Keratinocyte (primary cell): ENCODE results near the gene ZFR2. TPM values are rescaled to one million over a fixed set of nuclear protein-coding genes. Genes with fewer than 3 reads are reported as not detected.

Experiments used
- DNase-seq: peaks from one replicate; pipeline ENCODE4 v3.0.0-alpha.2; 2011; ENCODE audit warnings: low read depth, missing footprints, low spot score
- FAIRE-seq: peaks from 2 replicates; lab custom pipeline; 2011; peaks lifted over from hg19 to GRCh38; lab: Jason Lieb, UNC
- H2AFZ ChIP-seq: 2 replicates; pipeline ENCODE4 v1.6.0; 2012; ENCODE audit warnings: low read length, control low read depth, inconsistent platforms; ENCODE audit not compliant: control insufficient read depth
- H3K27ac ChIP-seq: 2 replicates; pipeline ENCODE4 v1.5.1; 2011; ENCODE audit warnings: low read length; ENCODE audit not compliant: control insufficient read depth, insufficient read depth
- H3K27me3 ChIP-seq: 3 replicates; pipeline ENCODE4 v1.6.0; 2011; ENCODE audit warnings: low read length; ENCODE audit not compliant: control insufficient read depth, insufficient read depth; ENCODE audit errors: extremely low read depth
- H3K36me3 ChIP-seq, 2 experiments: 2 replicates in 1 of 2; 3 replicates in 1 of 2; pipeline ENCODE4 v1.5.1; 2011; ENCODE audit warnings: low read length in 2 of 2, mild to moderate bottlenecking in 1 of 2; ENCODE audit not compliant: control insufficient read depth in 2 of 2, insufficient read depth in 2 of 2; ENCODE audit errors: extremely low read depth in 1 of 2
- H3K4me1 ChIP-seq: 3 replicates; pipeline ENCODE4 v1.5.1; 2011; ENCODE audit warnings: low read length; ENCODE audit not compliant: control insufficient read depth, insufficient read depth; ENCODE audit errors: extremely low read depth
- H3K4me2 ChIP-seq: 3 replicates; pipeline ENCODE4 v1.6.0; 2011; ENCODE audit warnings: low read depth, low read length; ENCODE audit not compliant: control insufficient read depth, insufficient read depth; ENCODE audit errors: extremely low read depth
- H3K4me3 ChIP-seq, 3 experiments: fragments of 200-600 bp in 1 of 3; sonication (generic) in 1 of 3; 2 replicates in 2 of 3; 3 replicates in 1 of 3; pipeline ENCODE4 v1.5.1; 2011 to 2016; ENCODE audit warnings: low read length in 3 of 3, mild to moderate bottlenecking in 3 of 3, control low read depth in 2 of 3, inconsistent platforms in 1 of 3, low read depth in 1 of 3, mixed read lengths in 1 of 3, mixed run types in 1 of 3, moderate library complexity in 1 of 3; ENCODE audit not compliant: control insufficient read depth in 2 of 3, insufficient read depth in 2 of 3; ENCODE audit errors: extremely low read depth in 1 of 3
- H3K79me2 ChIP-seq: 2 replicates; pipeline ENCODE4 v1.6.0; 2012; ENCODE audit warnings: low read length; ENCODE audit not compliant: control insufficient read depth, insufficient read depth
- H3K9ac ChIP-seq: 3 replicates; pipeline ENCODE4 v1.6.0; 2011; ENCODE audit warnings: low read length; ENCODE audit not compliant: control insufficient read depth, insufficient read depth; ENCODE audit errors: extremely low read depth
- H3K9me1 ChIP-seq: 3 replicates; pipeline ENCODE4 v1.6.0; 2011; ENCODE audit warnings: low read length; ENCODE audit not compliant: control insufficient read depth, insufficient read depth; ENCODE audit errors: extremely low read depth
- H3K9me3 ChIP-seq: 2 replicates; pipeline ENCODE4 v1.5.1; 2012; ENCODE audit warnings: low read depth, low read length; ENCODE audit not compliant: control insufficient read depth
- H4K20me1 ChIP-seq: 3 replicates; pipeline ENCODE4 v1.6.0; 2011; ENCODE audit warnings: low read length; ENCODE audit not compliant: control insufficient read depth, insufficient read depth; ENCODE audit errors: extremely low read depth
- EZH2 ChIP-seq: IDR thresholded peaks from one replicate; pipeline ENCODE4 v1.6.1; 2012; ENCODE audit warnings: inconsistent platforms, mild to moderate bottlenecking, low read length, moderate library complexity
- dilution Hi-C: fragments of 300-500 bp; cut with MboI; formaldehyde crosslinking; loops from one replicate; pipeline ENCODE4 v1.7.0; 2020; ENCODE audit warnings: low sequenced_read_pairs; ENCODE audit not compliant: extremely low pct_ligation_motif_present
- polyA plus RNA-seq, 5 experiments: library from polyadenylated mRNA; depleted of rRNA in 3 of 5; stranded (reverse) in 3 of 5; stranded (forward) in 1 of 5; unstranded in 1 of 5; fragments of >200 nt; gene quantifications; 1 replicate in 1 of 5; 2 replicates in 3 of 5; 3 replicates in 1 of 5; pipeline versions ENCODE4 v1.2.1 to v1.2.3, GENCODE V29; 2011 to 2012; ENCODE audit warnings: missing spikeins in 2 of 5, low read depth in 1 of 5, low replicate concordance in 1 of 5
- TF ChIP-seq, protein P1 (sequence below), 3 experiments: IDR thresholded peaks in 1 of 3; conservative IDR thresholded peaks in 1 of 3; optimal IDR thresholded peaks in 1 of 3; 2 replicates in 2 of 3; 3 replicates in 1 of 3; pipeline versions ENCODE3 to v1.5.1; 2011; ENCODE audit warnings: low read length in 3 of 3, mild to moderate bottlenecking in 3 of 3, moderate library complexity in 2 of 3, control low read depth in 1 of 3, inconsistent platforms in 1 of 3; ENCODE audit not compliant: insufficient read depth in 2 of 3; ENCODE audit errors: extremely low read depth in 1 of 3

The ZFR2 gene
- polyA plus RNA-seq, 1 donor (not counting 4 experiments of a cell fraction or from before 2014, with no cell fraction given), result not detected

DNA sequence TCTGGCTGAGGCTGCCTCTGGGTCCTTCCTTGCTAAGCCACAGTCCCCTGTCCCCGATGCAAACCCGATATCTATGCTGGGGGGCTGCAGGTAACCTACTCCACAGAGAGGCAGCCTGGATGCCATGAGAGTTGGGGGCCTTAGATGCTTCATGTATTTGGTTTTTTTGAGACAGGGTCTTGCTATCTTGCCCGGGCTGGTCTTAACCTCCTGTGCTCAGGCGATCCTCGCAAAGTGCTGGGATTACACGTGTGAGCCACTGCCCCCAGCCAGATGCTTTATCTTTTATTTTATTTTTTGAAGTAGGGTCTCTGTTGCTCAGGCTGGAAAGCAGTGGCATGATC, 13.2 kb upstream of the ZFR2 start:
- dilution Hi-C loops, result no loop called here
- peaks cover 39% of the 10 kb centered on the region for H3K27me3 ChIP-seq

DNA sequence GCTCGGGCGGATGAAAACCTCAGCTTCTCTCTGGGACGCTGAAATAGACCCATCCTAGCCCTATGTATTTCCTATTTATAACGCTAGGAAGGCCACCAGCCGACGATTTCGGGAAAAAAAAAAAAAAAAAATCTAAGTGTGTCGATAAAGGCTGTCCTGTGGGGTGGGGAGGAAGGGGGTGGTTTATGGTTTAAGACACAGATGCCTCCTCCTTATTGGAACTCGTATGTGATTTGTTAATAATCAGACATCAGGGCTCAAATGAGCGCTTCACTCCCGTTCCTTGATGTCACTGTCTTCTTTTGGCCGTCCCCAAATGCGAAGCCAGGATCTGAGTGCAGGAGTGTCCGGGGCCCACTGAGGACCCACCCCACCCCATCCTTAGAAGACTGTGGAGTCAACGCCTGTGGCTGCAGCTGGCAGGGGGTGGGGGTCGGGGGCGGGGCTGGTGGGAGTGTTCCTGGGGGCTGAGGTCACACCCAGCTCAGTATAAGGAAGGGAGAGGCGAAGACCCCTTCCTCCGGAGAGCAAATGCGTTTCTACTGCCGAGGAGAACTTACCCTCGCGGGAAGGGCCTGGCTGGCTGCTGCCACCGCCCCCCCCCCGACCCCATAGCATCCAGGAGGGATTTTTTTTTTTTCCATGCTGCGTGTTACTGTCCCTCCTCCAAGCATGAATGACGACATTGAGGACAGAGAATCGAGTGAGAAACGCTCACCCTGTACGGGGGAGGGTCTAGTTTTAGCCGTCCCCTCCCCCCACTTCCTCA, 12.6 kb upstream of the ZFR2 start:
- dilution Hi-C loops, result no loop called here
- Histone ChIP-seq H3K27me3 (peaks cover 39% of the 10 kb centered on the region), H3K9me1 (no peaks in the 10 kb centered on the region), H3K9me3 (no peaks in the 10 kb centered on the region), H3K4me1 (no peaks in the 10 kb centered on the region), H3K79me2 (no peaks in the 10 kb centered on the region), H3K9ac (no peak overlapping the region), H3K27ac (no peak overlapping the region), H3K4me2 (no peak overlapping the region), H4K20me1 (no peaks in the 10 kb centered on the region), H3K4me3 (no peak overlapping the region), H2AFZ (no peak overlapping the region), H3K36me3 (no peaks in the 10 kb centered on the region)
- DNase-seq, result no peak
- no peak for TF ChIP-seq EZH2
- TF ChIP-seq, protein P1, sequence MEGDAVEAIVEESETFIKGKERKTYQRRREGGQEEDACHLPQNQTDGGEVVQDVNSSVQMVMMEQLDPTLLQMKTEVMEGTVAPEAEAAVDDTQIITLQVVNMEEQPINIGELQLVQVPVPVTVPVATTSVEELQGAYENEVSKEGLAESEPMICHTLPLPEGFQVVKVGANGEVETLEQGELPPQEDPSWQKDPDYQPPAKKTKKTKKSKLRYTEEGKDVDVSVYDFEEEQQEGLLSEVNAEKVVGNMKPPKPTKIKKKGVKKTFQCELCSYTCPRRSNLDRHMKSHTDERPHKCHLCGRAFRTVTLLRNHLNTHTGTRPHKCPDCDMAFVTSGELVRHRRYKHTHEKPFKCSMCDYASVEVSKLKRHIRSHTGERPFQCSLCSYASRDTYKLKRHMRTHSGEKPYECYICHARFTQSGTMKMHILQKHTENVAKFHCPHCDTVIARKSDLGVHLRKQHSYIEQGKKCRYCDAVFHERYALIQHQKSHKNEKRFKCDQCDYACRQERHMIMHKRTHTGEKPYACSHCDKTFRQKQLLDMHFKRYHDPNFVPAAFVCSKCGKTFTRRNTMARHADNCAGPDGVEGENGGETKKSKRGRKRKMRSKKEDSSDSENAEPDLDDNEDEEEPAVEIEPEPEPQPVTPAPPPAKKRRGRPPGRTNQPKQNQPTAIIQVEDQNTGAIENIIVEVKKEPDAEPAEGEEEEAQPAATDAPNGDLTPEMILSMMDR (optimal IDR thresholded peaks at IDR 0.05 in 1 of 3, IDR thresholded peaks at IDR 0.05 in 1 of 3, conservative IDR thresholded peaks at IDR 0.05 in 1 of 3; ENCODE audit: extremely low read depth in 1 of 3, insufficient read depth in 2 of 3, low read length in 3 of 3), result no peak
- no peak for FAIRE-seq

More for the DNA sequence above, 13.2 kb upstream of the ZFR2 start:
- TF ChIP-seq, protein P1 (optimal IDR thresholded peaks at IDR 0.05 in 1 of 3, IDR thresholded peaks at IDR 0.05 in 1 of 3, conservative IDR thresholded peaks at IDR 0.05 in 1 of 3; ENCODE audit: extremely low read depth in 1 of 3, insufficient read depth in 2 of 3, low read length in 3 of 3), result no peak
- no peak for TF ChIP-seq EZH2
- no peak overlapping the region for H3K4me3 ChIP-seq
- no peak overlapping the region for H3K9ac ChIP-seq
- H3K9me1 ChIP-seq, result no peaks in the 10 kb centered on the region
- H3K9me3 ChIP-seq, result no peaks in the 10 kb centered on the region
- H4K20me1 ChIP-seq, result no peaks in the 10 kb centered on the region
- no peaks in the 10 kb centered on the region for H3K4me1 ChIP-seq
- DNase-seq, result no peak
- no peak for FAIRE-seq
- H3K79me2 ChIP-seq, result no peaks in the 10 kb centered on the region
- no peak overlapping the region for H3K4me2 ChIP-seq
- no peaks in the 10 kb centered on the region for H3K36me3 ChIP-seq
- H3K27ac ChIP-seq, result no peak overlapping the region
- no peak overlapping the region for H2AFZ ChIP-seq
